ENCODE results near the gene TRPM1. TPM values are rescaled to one million over a fixed set of nuclear protein-coding genes. Genes with fewer than 3 reads are reported as not detected.

The TRPM1 gene
- total RNA-seq, 4 donors from 2014 or later: not detected

GRCh38 chr15:31145271-31145911, 43.9 kb upstream of the TRPM1 start:
- TF ChIP-seq CTCF (IDR thresholded peaks at IDR 0.05; ENCODE audit: low read depth): no peak

- no peak for TF ChIP-seq CTCF (IDR thresholded peaks at IDR 0.05; ENCODE audit: low read depth)
Measured at GRCh38 chr15:31141792-31142191, 40.3 kb upstream of the TRPM1 start.

- no peak for TF ChIP-seq CTCF (IDR thresholded peaks at IDR 0.05; ENCODE audit: low read depth)
Measured at GRCh38 chr15:31136607-31137328, 35.2 kb upstream of the TRPM1 start.

GRCh38 chr15:31136016-31136415, 34.5 kb upstream of the TRPM1 start:
- no peak for TF ChIP-seq CTCF (IDR thresholded peaks at IDR 0.05; ENCODE audit: low read depth)

- TF ChIP-seq CTCF (IDR thresholded peaks at IDR 0.05; ENCODE audit: low read depth): no peak
Measured at GRCh38 chr15:31135523-31135922, 34.0 kb upstream of the TRPM1 start.

- TF ChIP-seq CTCF (IDR thresholded peaks at IDR 0.05; ENCODE audit: low read depth): no peak
Measured at GRCh38 chr15:31133890-31134289, 32.4 kb upstream of the TRPM1 start.

GRCh38 chr15:31131853-31132375, 30.4 kb upstream of the TRPM1 start:
- no peak for TF ChIP-seq CTCF (IDR thresholded peaks at IDR 0.05; ENCODE audit: low read depth)

All from subcutaneous adipose tissue (tissue), 4 donors.